SK-MEL-5 (cell line): ENCODE measurements around the gene SNAPC3. TPM values are rescaled to one million over a fixed set of nuclear protein-coding genes. Genes with fewer than 3 reads are reported as not detected.
"Not testable (repeated sequence)": the region's sequence is repeated elsewhere in the genome, so short reads cannot be mapped to it uniquely, and the experiment has no call there.

Experiments used
- DNase-seq: peaks from one replicate; pipeline ENCODE4 v3.0.0-alpha.2; 2016; ENCODE audit warnings: low read depth, low spot score
- in situ Hi-C: cut with HindIII; loops from 2 replicates; pipeline ENCODE4 v1.10.0; 2016; ENCODE audit warnings: low sequenced_read_pairs, high pct_unique_total_duplicates, low pct_unique_long_range_greater_than_20kb
- total RNA-seq: library from RNA; depleted of rRNA; stranded (reverse); fragments of >200 nt; shearing (Covaris generic); gene quantifications from 2 replicates; pipeline ENCODE4 v1.2.3, GENCODE V29; 2014

The SNAPC3 gene
- total RNA-seq, 1 experiment from 2014 or later, result 33.4 TPM

- DNase-seq, result no peak
- in situ Hi-C loops, result no loop called here
Observed at GRCh38 chr9:15417626-15418025, 5.0 kb upstream of the SNAPC3 start.

- in situ Hi-C loops, result no loop called here
- DNase-seq, result no peak
Observed at GRCh38 chr9:15420796-15421195, 1.9 kb upstream of the SNAPC3 start.

- in situ Hi-C loops, result no loop called here
- DNase-seq, result no peak
Observed at GRCh38 chr9:15421532-15421931, 1.1 kb upstream of the SNAPC3 start.

GRCh38 chr9:15421990-15422371 lies 695 bp upstream of the SNAPC3 start:
- no peak for DNase-seq
- in situ Hi-C loops, result no loop called here

GRCh38 chr9:15423231-15423985 lies 732 bp downstream of the SNAPC3 start:
- peak; percentile 13 for DNase-seq
- in situ Hi-C loops, result no loop called here

- in situ Hi-C loops, result no loop called here
Observed at GRCh38 chr9:15426019-15426418, 3.3 kb downstream of the SNAPC3 start.

GRCh38 chr9:15427702-15428101 lies 5.0 kb downstream of the SNAPC3 start:
- in situ Hi-C loops, result not testable (repeated sequence)

More at GRCh38 chr9:15426019-15426418, 3.3 kb downstream of the SNAPC3 start:
- DNase-seq, result no peak

GRCh38 chr9:15430920-15431844 lies 8.5 kb downstream of the SNAPC3 start:
- DNase-seq, result no peak
- in situ Hi-C loops, result no loop called here

More at GRCh38 chr9:15427702-15428101, 5.0 kb downstream of the SNAPC3 start:
- not testable (repeated sequence) for DNase-seq

- no peak for DNase-seq
- in situ Hi-C loops, result no loop called here
Observed at GRCh38 chr9:15433191-15433590, 10.5 kb downstream of the SNAPC3 start.

GRCh38 chr9:15433661-15434060 lies 11.0 kb downstream of the SNAPC3 start:
- in situ Hi-C loops, result no loop called here
- no peak for DNase-seq

GRCh38 chr9:15438891-15439290 lies 16.2 kb downstream of the SNAPC3 start:
- DNase-seq, result no peak
- in situ Hi-C loops, result no loop called here

GRCh38 chr9:15441841-15442240 lies 19.2 kb downstream of the SNAPC3 start:
- in situ Hi-C loops, DNase-seq: not testable (repeated sequence)

- DNase-seq, in situ Hi-C loops: not testable (repeated sequence)
Observed at GRCh38 chr9:15442264-15442663, 19.6 kb downstream of the SNAPC3 start.

- in situ Hi-C loops, result no loop called here
- DNase-seq, result no peak
Observed at GRCh38 chr9:15444141-15444540, 21.5 kb downstream of the SNAPC3 start.

- in situ Hi-C loops, result no loop called here
- DNase-seq, result no peak
Observed at GRCh38 chr9:15453956-15454355, 31.3 kb downstream of the SNAPC3 start.

- no peak for DNase-seq
- in situ Hi-C loops, result no loop called here
Observed at GRCh38 chr9:15461056-15461455, 38.4 kb downstream of the SNAPC3 start.

GRCh38 chr9:15461601-15462000 lies 38.9 kb downstream of the SNAPC3 start:
- DNase-seq, result no peak
- in situ Hi-C loops, result no loop called here

- in situ Hi-C loops, result no loop called here
Observed at GRCh38 chr9:15468145-15468544, 45.5 kb downstream of the SNAPC3 start.

More at GRCh38 chr9:15468145-15468544, 45.5 kb downstream of the SNAPC3 start:
- no peak for DNase-seq
